Measurements from ENCODE around the gene VSIR. TPM values are rescaled to one million over a fixed set of nuclear protein-coding genes. Genes with fewer than 3 reads are reported as not detected.
A peak's percentile ranks its signal among the peaks of the same experiment; 100 is the strongest.

VSIR gene
- total and polyA plus RNA-seq, 9 of the 15 experiments (the other 6 are each of a cell fraction or from before 2014, with no cell fraction given) = 0.14 to 20.5 (median 9.3) TPM

GRCh38 chr10:71761541-71762113 is 11.7 kb downstream of the VSIR start (continued):
- TF ChIP-seq CREB3L1 (IDR thresholded peaks at IDR 0.05; ENCODE audit: borderline replicate concordance, low read depth) (no peak), ZFP36 (IDR thresholded peaks at IDR 0.05; ENCODE audit: low read depth, low read length, partially characterized antibody) (no peak), GABPB1 (CRISPR knock-in tag; IDR thresholded peaks at IDR 0.05) (peak; percentile 41; the same call in 1 of the 2 replicates), TFAP4 (CRISPR knock-in tag; IDR thresholded peaks at IDR 0.05; ENCODE audit: borderline replicate concordance) (peak; percentile 28; the same call in 1 of the 2 replicates), THRA (IDR thresholded peaks at IDR 0.05) (no peak), SPI1 (IDR thresholded peaks at IDR 0.05; ENCODE audit: borderline replicate concordance, low read depth, low read length) (no peak), STAG1 (CRISPR knock-in tag; IDR thresholded peaks at IDR 0.05; ENCODE audit: borderline replicate concordance) (no peak; the same call in 1 of the 2 replicates), ARID2 (IDR thresholded peaks at IDR 0.05) (no peak), XRCC5 (IDR thresholded peaks at IDR 0.05; ENCODE audit: low read depth, low read length) (no peak), SMC3 (conservative IDR thresholded peaks at IDR 0.05; ENCODE audit: insufficient read depth, low read depth, low read length) (peak; percentile 57), ZNF57 (CRISPR knock-in tag; IDR thresholded peaks at IDR 0.05) (no peak), CREB5 (CRISPR knock-in tag; IDR thresholded peaks at IDR 0.05) (no peak), DIDO1 (tag; IDR thresholded peaks at IDR 0.05; ENCODE audit: low read depth) (no peak), CTCFL (IDR thresholded peaks at IDR 0.05; ENCODE audit: borderline replicate concordance, insufficient read depth, low read depth, low read length, poor library complexity, severe bottlenecking) (no peak), THAP7 (CRISPR knock-in tag; IDR thresholded peaks at IDR 0.05) (no peak), GTF2E2 (tag; IDR thresholded peaks at IDR 0.05) (no peak), CTBP1 (IDR thresholded peaks at IDR 0.05; ENCODE audit: borderline replicate concordance) (peak; percentile 72; the same call in 1 of the 2 replicates), MED1 (CRISPR knock-in tag; IDR thresholded peaks at IDR 0.05; ENCODE audit: borderline replicate concordance) (0 out of 2 replicates have a peak, but pooled peaks have one; percentile 4), SIRT6 (IDR thresholded peaks at IDR 0.05; ENCODE audit: low read depth, low read length) (no peak), RCOR1 (IDR thresholded peaks at IDR 0.05; ENCODE audit: borderline replicate concordance in 1 of 2, low read depth in 2 of 2, low read length in 2 of 2) (0 out of 4 replicates have a peak, but pooled peaks of 1 of the 2 experiments have one; percentile 21)
